Astrocyte (in vitro differentiated cells and primary cell): ENCODE results near the gene ABHD2. TPM values are rescaled to one million over a fixed set of nuclear protein-coding genes. Genes with fewer than 3 reads are reported as not detected.
"Not testable (repeated sequence)": the region's sequence is repeated elsewhere in the genome, so short reads cannot be mapped to it uniquely, and the experiment has no call there.

ENCODE experiments used
- DNase-seq: peaks from one replicate; pipeline ENCODE4 v3.0.0-alpha.2; 2010; ENCODE audit warnings: low read depth
- FAIRE-seq: peaks from 2 replicates; lab custom pipeline; 2011; peaks lifted over from hg19 to GRCh38; lab: Jason Lieb, UNC
- H2AFZ ChIP-seq: 2 replicates; pipeline ENCODE4 v1.6.0; 2012; ENCODE audit warnings: low read depth, low read length, inconsistent platforms
- H3K27ac ChIP-seq: 2 replicates; pipeline ENCODE4 v1.5.1; 2011; ENCODE audit warnings: low read depth, low read length, inconsistent platforms
- H3K27me3 ChIP-seq: 2 replicates; pipeline ENCODE4 v1.6.0; 2011; ENCODE audit warnings: low read length, inconsistent platforms; ENCODE audit not compliant: insufficient read depth
- H3K36me3 ChIP-seq: 2 replicates; pipeline ENCODE4 v1.5.1; 2011; ENCODE audit warnings: low read length, inconsistent platforms; ENCODE audit not compliant: insufficient read depth
- H3K4me1 ChIP-seq: 2 replicates; pipeline ENCODE4 v1.5.1; 2011; ENCODE audit warnings: low read length, inconsistent platforms; ENCODE audit not compliant: insufficient read depth
- H3K4me2 ChIP-seq: 2 replicates; pipeline ENCODE4 v1.6.0; 2012; ENCODE audit warnings: low read length, inconsistent platforms
- H3K4me3 ChIP-seq: 2 replicates; pipeline ENCODE4 v1.5.1; 2011; ENCODE audit warnings: low read depth, mild to moderate bottlenecking, low read length, inconsistent platforms; ENCODE audit not compliant: insufficient read depth
- H3K79me2 ChIP-seq: 2 replicates; pipeline ENCODE4 v1.6.0; 2012; ENCODE audit warnings: mild to moderate bottlenecking, low read length, inconsistent platforms; ENCODE audit not compliant: insufficient read depth
- H3K9ac ChIP-seq: 2 replicates; pipeline ENCODE4 v1.6.0; 2012; ENCODE audit warnings: mild to moderate bottlenecking, low read length, inconsistent platforms
- H3K9me3 ChIP-seq: 2 replicates; pipeline ENCODE4 v1.5.1; 2012; ENCODE audit warnings: low read depth, mild to moderate bottlenecking, low read length, inconsistent platforms; ENCODE audit not compliant: insufficient read depth
- H4K20me1 ChIP-seq: 2 replicates; pipeline ENCODE4 v1.6.0; 2012; ENCODE audit warnings: low read length, inconsistent platforms; ENCODE audit not compliant: insufficient read depth
- H3K27ac Mint-ChIP-seq: one replicate; pipeline ENCODE4 v1.8.0; 2021; ENCODE audit warnings: mild to moderate bottlenecking, mixed read lengths; ENCODE audit not compliant: unreplicated experiment
- H3K27me3 Mint-ChIP-seq: one replicate; pipeline ENCODE4 v1.8.0; 2021; ENCODE audit warnings: low read depth, mixed read lengths; ENCODE audit not compliant: unreplicated experiment
- H3K36me3 Mint-ChIP-seq: one replicate; pipeline ENCODE4 v1.8.0; 2021; ENCODE audit warnings: low read depth, mixed read lengths; ENCODE audit not compliant: unreplicated experiment
- H3K4me1 Mint-ChIP-seq: one replicate; pipeline ENCODE4 v1.8.0; 2021; ENCODE audit warnings: low read depth, mixed read lengths; ENCODE audit not compliant: unreplicated experiment
- H3K4me3 Mint-ChIP-seq: one replicate; pipeline ENCODE4 v1.8.0; 2021; ENCODE audit warnings: mild to moderate bottlenecking, moderate library complexity, mixed read lengths; ENCODE audit not compliant: unreplicated experiment
- H3K9me3 Mint-ChIP-seq: one replicate; pipeline ENCODE4 v1.8.0; 2021; ENCODE audit warnings: mild to moderate bottlenecking, mixed read lengths; ENCODE audit not compliant: unreplicated experiment
- EZH2 ChIP-seq: IDR thresholded peaks from 2 replicates; pipeline ENCODE4 v1.6.1; 2012; ENCODE audit warnings: mild to moderate bottlenecking, low read length, inconsistent platforms; ENCODE audit not compliant: insufficient read depth
- total RNA-seq: library from RNA; stranded (reverse); gene quantifications from 2 replicates; pipeline ENCODE4 v1.2.1, GENCODE V29; 2021
- TF ChIP-seq, protein P1 (sequence below): IDR thresholded peaks from 2 replicates; pipeline ENCODE4 v1.5.1; 2011; ENCODE audit warnings: low read depth, mild to moderate bottlenecking, inconsistent platforms, low read length, moderate library complexity; ENCODE audit not compliant: insufficient read depth

Gene ABHD2
- total RNA-seq, 1 donor from 2014 or later: 41.3 TPM

DNA sequence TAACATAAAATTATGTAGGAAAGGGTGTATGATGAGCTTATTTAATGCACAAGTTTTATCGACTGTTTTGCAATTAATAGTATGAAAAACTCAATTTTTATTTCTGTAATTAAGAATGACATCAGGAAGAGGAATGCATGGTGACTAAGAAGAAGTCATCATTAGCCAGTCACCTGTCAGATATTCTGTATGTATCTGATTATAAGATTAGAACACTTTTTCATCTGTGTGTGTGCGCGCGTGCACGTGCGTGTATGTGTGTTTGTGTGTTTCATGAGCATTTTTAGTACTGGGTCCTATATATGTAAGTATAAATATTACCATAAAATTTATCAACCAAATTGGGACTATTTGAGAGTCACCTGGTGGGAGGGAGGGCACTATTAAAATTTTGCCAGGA lies 5.0 kb upstream of the ABHD2 start:
- Mint-ChIP-seq H3K36me3 (no peaks in the 10 kb centered on the region), H3K27ac (no peak overlapping the region), H3K27me3 (no peaks in the 10 kb centered on the region), H3K4me1 (peaks cover 8% of the 10 kb centered on the region), H3K9me3 (no peaks in the 10 kb centered on the region), H3K4me3 (no peak overlapping the region)
- no peaks in the 10 kb centered on the region for H4K20me1 ChIP-seq
- DNase-seq: no peak
- no peak for FAIRE-seq
- H3K27ac ChIP-seq: no peak overlapping the region
- H3K9ac ChIP-seq: no peak overlapping the region
- H3K4me1 ChIP-seq: peaks cover 10% of the 10 kb centered on the region
- no peak overlapping the region for H3K4me2 ChIP-seq
- H3K9me3 ChIP-seq: peaks cover 5% of the 10 kb centered on the region
- H3K27me3 ChIP-seq: no peaks in the 10 kb centered on the region
- TF ChIP-seq, protein P1, sequence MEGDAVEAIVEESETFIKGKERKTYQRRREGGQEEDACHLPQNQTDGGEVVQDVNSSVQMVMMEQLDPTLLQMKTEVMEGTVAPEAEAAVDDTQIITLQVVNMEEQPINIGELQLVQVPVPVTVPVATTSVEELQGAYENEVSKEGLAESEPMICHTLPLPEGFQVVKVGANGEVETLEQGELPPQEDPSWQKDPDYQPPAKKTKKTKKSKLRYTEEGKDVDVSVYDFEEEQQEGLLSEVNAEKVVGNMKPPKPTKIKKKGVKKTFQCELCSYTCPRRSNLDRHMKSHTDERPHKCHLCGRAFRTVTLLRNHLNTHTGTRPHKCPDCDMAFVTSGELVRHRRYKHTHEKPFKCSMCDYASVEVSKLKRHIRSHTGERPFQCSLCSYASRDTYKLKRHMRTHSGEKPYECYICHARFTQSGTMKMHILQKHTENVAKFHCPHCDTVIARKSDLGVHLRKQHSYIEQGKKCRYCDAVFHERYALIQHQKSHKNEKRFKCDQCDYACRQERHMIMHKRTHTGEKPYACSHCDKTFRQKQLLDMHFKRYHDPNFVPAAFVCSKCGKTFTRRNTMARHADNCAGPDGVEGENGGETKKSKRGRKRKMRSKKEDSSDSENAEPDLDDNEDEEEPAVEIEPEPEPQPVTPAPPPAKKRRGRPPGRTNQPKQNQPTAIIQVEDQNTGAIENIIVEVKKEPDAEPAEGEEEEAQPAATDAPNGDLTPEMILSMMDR: no peak
- no peak for TF ChIP-seq EZH2
- no peak overlapping the region for H3K4me3 ChIP-seq
- H2AFZ ChIP-seq: no peak overlapping the region
- no peaks in the 10 kb centered on the region for H3K36me3 ChIP-seq
- H3K79me2 ChIP-seq: no peaks in the 10 kb centered on the region

DNA sequence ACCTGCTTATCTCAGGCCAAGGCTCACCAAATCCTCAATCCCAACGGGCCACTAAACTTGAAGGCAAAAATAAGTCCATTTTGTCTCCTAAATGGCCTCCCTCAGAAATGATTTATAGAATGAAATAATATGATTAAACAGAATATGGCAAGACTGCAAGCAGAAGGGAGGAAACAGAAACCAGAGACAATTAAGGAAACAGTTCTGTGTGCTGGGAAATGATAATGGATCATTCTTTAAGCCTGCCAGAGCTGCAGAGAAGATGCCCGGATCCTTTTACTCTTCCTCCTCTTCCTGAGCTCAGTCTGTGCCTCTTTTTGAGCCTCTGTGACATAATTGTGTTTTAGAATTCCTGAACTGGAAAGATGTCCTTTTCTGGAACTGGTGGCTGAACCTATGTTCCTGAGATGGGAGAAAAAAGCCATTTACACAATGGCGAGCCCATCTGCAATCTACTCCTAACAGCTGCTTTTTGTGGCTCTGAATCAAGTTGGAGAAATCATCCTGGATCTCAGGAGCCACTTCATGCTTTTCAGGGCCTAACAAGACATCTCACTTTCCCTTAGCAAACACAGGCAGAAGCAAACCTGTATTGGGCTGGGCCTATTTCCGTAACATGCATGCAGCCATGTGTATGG lies 2.8 kb upstream of the ABHD2 start:
- Mint-ChIP-seq H3K27me3 (no peaks in the 10 kb centered on the region), H3K4me3 (no peak overlapping the region), H3K9me3 (no peaks in the 10 kb centered on the region), H3K36me3 (no peaks in the 10 kb centered on the region), H3K4me1 (peaks cover 12% of the 10 kb centered on the region), H3K27ac (no peak overlapping the region)
- no peaks in the 10 kb centered on the region for H3K9me3 ChIP-seq
- FAIRE-seq (no peak), DNase-seq (no peak)
- H3K9ac ChIP-seq: no peak overlapping the region
- no peak overlapping the region for H3K4me2 ChIP-seq
- peaks cover 3% of the 10 kb centered on the region for H4K20me1 ChIP-seq
- H3K27ac ChIP-seq: no peak overlapping the region
- peaks cover 20% of the 10 kb centered on the region for H3K79me2 ChIP-seq
- H3K4me1 ChIP-seq: peaks cover 24% of the 10 kb centered on the region
- TF ChIP-seq EZH2: no peak
- TF ChIP-seq, protein P1: no peak
- no peaks in the 10 kb centered on the region for H3K36me3 ChIP-seq
- no peaks in the 10 kb centered on the region for H3K27me3 ChIP-seq
- H2AFZ ChIP-seq: peak overlapping the region; percentile 19
- H3K4me3 ChIP-seq: no peak overlapping the region

DNA sequence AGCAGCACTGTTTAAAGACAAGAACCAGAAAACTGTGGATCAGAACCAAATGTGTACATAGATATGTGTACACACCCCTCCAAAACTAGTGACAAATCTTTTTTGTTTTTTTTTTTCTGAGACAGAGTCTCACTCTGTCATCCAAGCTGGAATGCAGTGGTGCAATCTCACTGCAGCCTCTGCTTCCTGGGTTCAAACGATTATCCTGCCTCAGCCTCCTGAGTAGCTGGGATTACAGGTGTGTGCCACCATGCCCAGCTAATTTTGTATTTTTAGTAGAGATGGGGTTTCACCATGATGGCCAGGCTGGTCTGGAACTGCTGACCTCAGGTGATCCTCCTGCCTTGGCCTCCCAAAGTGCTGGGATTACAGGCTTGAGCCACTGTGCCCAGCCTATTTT lies 2.3 kb upstream of the ABHD2 start:
- H3K4me2 ChIP-seq, H3K9me3 Mint-ChIP-seq, H3K4me3 Mint-ChIP-seq, H3K36me3 ChIP-seq, H3K27ac Mint-ChIP-seq, FAIRE-seq, H3K27me3 ChIP-seq, DNase-seq, H3K27me3 Mint-ChIP-seq, H3K27ac ChIP-seq, H3K9ac ChIP-seq, H3K4me3 ChIP-seq, H3K36me3 Mint-ChIP-seq, H3K9me3 ChIP-seq, H4K20me1 ChIP-seq: not testable (repeated sequence)
- Histone ChIP-seq H3K4me1 (peaks cover 29% of the 10 kb centered on the region), H2AFZ (peak overlapping the region; percentile 19), H3K79me2 (peaks cover 25% of the 10 kb centered on the region)
- H3K4me1 Mint-ChIP-seq: peaks cover 16% of the 10 kb centered on the region

GRCh38 chr15:89086390-89086789 lies 1.9 kb upstream of the ABHD2 start:
- FAIRE-seq, DNase-seq: not testable (repeated sequence)

More at GRCh38 chr15:89086390-89086789, 1.9 kb upstream of the ABHD2 start:
- H3K4me1 Mint-ChIP-seq: peaks cover 21% of the 10 kb centered on the region
- H3K27ac ChIP-seq, H3K4me2 ChIP-seq, H3K36me3 Mint-ChIP-seq, H4K20me1 ChIP-seq, H3K4me3 ChIP-seq, H3K9ac ChIP-seq, H2AFZ ChIP-seq, H3K4me3 Mint-ChIP-seq, H3K36me3 ChIP-seq, H3K27me3 Mint-ChIP-seq, H3K27ac Mint-ChIP-seq, H3K27me3 ChIP-seq, H3K9me3 ChIP-seq, H3K9me3 Mint-ChIP-seq: not testable (repeated sequence)
- peaks cover 30% of the 10 kb centered on the region for H3K79me2 ChIP-seq
- peaks cover 33% of the 10 kb centered on the region for H3K4me1 ChIP-seq
